T-helper 2 cell treated with Interferon-gamma antibody and Interleukin-4, amounts not matched to agents 5 μg/mL and 100 μg/mL, for 36 hours (primary cell): ENCODE measurements around the gene ANTXRL.
"Not testable (repeated sequence)": the region's sequence is repeated elsewhere in the genome, so short reads cannot be mapped to it uniquely, and the experiment has no call there.

Source experiments
- DNase-seq: peaks from one replicate; pipeline ENCODE4 v3.0.0; 2021; ENCODE audit warnings: low spot score
- H3K27ac Mint-ChIP-seq: one replicate; pipeline ENCODE4 v1.8.0; 2021; ENCODE audit warnings: mild to moderate bottlenecking, mixed read lengths
- H3K27me3 Mint-ChIP-seq: one replicate; pipeline ENCODE4 v1.8.0; 2021; ENCODE audit warnings: low read depth, mixed read lengths
- H3K36me3 Mint-ChIP-seq: one replicate; pipeline ENCODE4 v1.8.0; 2021; ENCODE audit warnings: low read depth, mixed read lengths
- H3K4me1 Mint-ChIP-seq: one replicate; pipeline ENCODE4 v1.8.0; 2021; ENCODE audit warnings: low read depth, mixed read lengths
- H3K4me3 Mint-ChIP-seq: one replicate; pipeline ENCODE4 v1.8.0; 2022; ENCODE audit warnings: mild to moderate bottlenecking, moderate library complexity, mixed read lengths
- H3K9me3 Mint-ChIP-seq: one replicate; pipeline ENCODE4 v1.8.0; 2021; ENCODE audit warnings: mixed read lengths

Gene ANTXRL

GRCh38 chr10:46379233-46379848 is 92.5 kb downstream of the ANTXRL start:
- DNase-seq, H3K27me3 Mint-ChIP-seq, H3K9me3 Mint-ChIP-seq, H3K27ac Mint-ChIP-seq, H3K4me1 Mint-ChIP-seq, H3K36me3 Mint-ChIP-seq, H3K4me3 Mint-ChIP-seq: not testable (repeated sequence)
